Measurements from ENCODE around the gene C1QL1. TPM values are rescaled to one million over a fixed set of nuclear protein-coding genes. Genes with fewer than 3 reads are reported as not detected.
A peak's percentile ranks its signal among the peaks of the same experiment; 100 is the strongest.

C1QL1 gene
- total RNA-seq: under 0.01 and 0.20 TPM in 2 replicates

GRCh38 chr17:44968225-44969143 lies at the start of gene C1QL1:
Gene C1QL1, minus strand, starts transcription at chr17:44968303. Its CDS starts 255 bp downstream, at chr17:44968048.

GRCh38 chr17:44947461-44948314 lies 20.4 kb downstream of the C1QL1 start, which contains the start of gene KIF18B:
Gene KIF18B, minus strand, starts transcription at chr17:44947773. Its CDS starts 11,429 bp downstream, at chr17:44936344.

GRCh38 chr17:44915321-44915726 lies 52.8 kb downstream of the C1QL1 start, which contains the start of gene GFAP:
Gene GFAP, minus strand, starts transcription at chr17:44915500. Its CDS starts 14 bp downstream, at chr17:44915486.

Small RNA genes lying within 50 kb of the gene (small RNA-seq; reads per million reads assigned to genes)
- gene AC015936.2 (not detected), gene MIR6783 (0.55 reads per million, percentile 33 among the genes with 10 or more reads in this experiment)

Other genes with a start within 250 kb of the C1QL1 start
- gene ADAM11, start 209.3 kb downstream of the C1QL1 start, total RNA-seq: 0.59 and 0.73 TPM in 2 replicates
- gene GJC1, start 138.0 kb downstream of the C1QL1 start, total RNA-seq: 4.8 and 35.4 TPM in 2 replicates
- not detected in 2 replicates for gene HIGD1B, start 120.4 kb downstream of the C1QL1 start, total RNA-seq
- 91.9 and 115 TPM in 2 replicates for gene EFTUD2, start 68.9 kb downstream of the C1QL1 start, total RNA-seq
- 0.73 TPM in 1 of 2 replicates, not detected in the other for gene GFAP, start 52.8 kb downstream of the C1QL1 start, total RNA-seq
- gene KIF18B, start 20.5 kb downstream of the C1QL1 start, total RNA-seq: 5.9 and 13.5 TPM in 2 replicates
- gene DCAKD, start 83.3 kb upstream of the C1QL1 start, total RNA-seq: 35.0 and 37.1 TPM in 2 replicates
- 75.7 and 80.5 TPM in 2 replicates for gene NMT1, start 93.0 kb upstream of the C1QL1 start, total RNA-seq
- gene PLCD3, start 164.2 kb upstream of the C1QL1 start, total RNA-seq: 40.3 and 48.1 TPM in 2 replicates
- gene ACBD4, start 167.4 kb upstream of the C1QL1 start, total RNA-seq: 4.5 and 6.2 TPM in 2 replicates
- gene HEXIM1, start 180.2 kb upstream of the C1QL1 start, total RNA-seq: 3.7 TPM in 2 replicates
- 4.9 and 14.0 TPM in 2 replicates for gene HEXIM2, start 193.6 kb upstream of the C1QL1 start, total RNA-seq

All from subcutaneous preadipocyte (primary cell).